Measurements from ENCODE around the gene REM2. TPM values are rescaled to one million over a fixed set of nuclear protein-coding genes. Genes with fewer than 3 reads are reported as not detected.

REM2 gene
- polyA plus RNA-seq, 1 of the 3 experiments (the other 2 are of a cell fraction), result 0.26 TPM

DNA sequence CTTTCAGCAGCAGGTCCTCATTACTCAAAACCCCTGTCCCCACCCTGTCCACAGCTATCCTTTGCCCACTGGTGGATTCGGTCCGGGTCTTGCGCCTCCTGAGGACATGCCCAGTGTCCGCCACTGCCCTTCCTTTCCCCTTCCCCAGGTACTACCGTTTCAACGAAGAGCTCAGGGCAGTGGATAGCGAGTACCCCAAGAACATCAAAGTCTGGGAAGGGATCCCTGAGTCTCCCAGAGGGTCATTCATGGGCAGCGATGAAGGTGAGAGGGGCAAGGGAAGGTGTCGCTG is 38.0 kb upstream of the REM2 start:
- H3K4me2 ChIP-seq, result no peak overlapping the region
- peaks cover 0 to 9% of the 10 kb centered on the region in 2 experiments for H3K36me3 ChIP-seq (replicated peaks in 1 of 2; ENCODE audit: control insufficient read depth in 1 of 2, insufficient read depth in 2 of 2, low read length in 1 of 2)
- no peaks in the 10 kb centered on the region for H4K20me1 ChIP-seq (ENCODE audit: insufficient read depth)
- no peak overlapping the region for H3K27ac ChIP-seq (ENCODE audit: low read depth in 2 of 2, low read length in 1 of 2)
- H3K27me3 ChIP-seq (ENCODE audit: insufficient read depth), result no peaks in the 10 kb centered on the region
- peaks cover 6% of the 10 kb centered on the region for H3K79me2 ChIP-seq (ENCODE audit: insufficient read depth)
- H3K9me3 ChIP-seq, result no peaks in the 10 kb centered on the region
- ChIA-PET POLR2A (interaction anchor here (0.5 to 1.4 kb wide), 2 partner anchors 10 to 18 kb away, joined by 3 read pairs; no protein-coding TSS in a partner anchor), CTCF (interaction anchor here (1.0 to 1.3 kb wide), 3 partner anchors 9 to 28 kb away, joined by 3 to 4 read pairs (median 3); no protein-coding TSS in a partner anchor)
- no peak for DNase-seq
- no peaks in the 10 kb centered on the region for H3K9me2 ChIP-seq
- TF ChIP-seq IRF3 (IDR thresholded peaks at IDR 0.05; ENCODE audit: low read depth, low read length), result no peak
- TF ChIP-seq RXRA (IDR thresholded peaks at IDR 0.05; ENCODE audit: borderline replicate concordance, low read depth), result no peak
- TF ChIP-seq ELF1 (IDR thresholded peaks at IDR 0.05), result no peak
- TF ChIP-seq FOXJ3 (CRISPR knock-in tag; IDR thresholded peaks at IDR 0.05), result no peak
- no peak overlapping the region for H3K9ac ChIP-seq
- H3K4me3 ChIP-seq (ENCODE audit: low read depth in 2 of 2, low read length in 1 of 2), result no peak overlapping the region
- peaks cover 22 to 25% of the 10 kb centered on the region in 2 experiments for H3K4me1 ChIP-seq (ENCODE audit: control insufficient read depth in 1 of 2, insufficient read depth in 2 of 2, low read depth in 1 of 2, low read length in 1 of 2)
- H2AFZ ChIP-seq (ENCODE audit: low read depth), result no peak overlapping the region
- WGBS (ENCODE audit: low lambda C conversion rate), result 88% methylated on average over 9 of the region's 9 CpGs
- H3F3A ChIP-seq (replicated peaks; ENCODE audit: insufficient read depth), result peaks cover 12% of the 10 kb centered on the region

GRCh38 chr14:22845821-22846625 is 37.0 kb upstream of the REM2 start:
- CTCF ChIA-PET, result interaction anchor here (2.0 to 18.5 kb wide), 3 partner anchors 9 to 26 kb away, joined by 4 to 472 read pairs (median 41); partner anchors contain the start of genes MMP14, MRPL52 and SLC7A7
- no peaks in the 10 kb centered on the region for H3K9me3 ChIP-seq
- no peak overlapping the region for H3K4me3 ChIP-seq (ENCODE audit: low read depth in 2 of 2, low read length in 1 of 2)
- peaks cover 13% of the 10 kb centered on the region for H3F3A ChIP-seq (replicated peaks; ENCODE audit: insufficient read depth)
- H3K79me2 ChIP-seq (ENCODE audit: insufficient read depth), result no peaks in the 10 kb centered on the region; the same call in 1 of the 2 replicates
- H4K20me1 ChIP-seq (ENCODE audit: insufficient read depth), result no peaks in the 10 kb centered on the region
- peaks cover 24 to 28% of the 10 kb centered on the region in 2 experiments for H3K4me1 ChIP-seq (ENCODE audit: control insufficient read depth in 1 of 2, insufficient read depth in 2 of 2, low read depth in 1 of 2, low read length in 1 of 2)
- H2AFZ ChIP-seq (ENCODE audit: low read depth), result no peak overlapping the region
- POLR2A ChIA-PET, result interaction anchor here (1.3 to 1.4 kb wide), 2 partner anchors 11 kb away, joined by 3 read pairs; no protein-coding TSS in a partner anchor
- H3K4me2 ChIP-seq, result no peak overlapping the region
- H3K9me2 ChIP-seq, result no peaks in the 10 kb centered on the region
- DNase-seq, result no peak
- peak overlapping the region in 1 of 2 experiments; percentile 28; a peak in 1 of 4 replicates for H3K27ac ChIP-seq (ENCODE audit: low read depth in 2 of 2, low read length in 1 of 2)
- H3K9ac ChIP-seq, result no peak overlapping the region
- no peaks in the 10 kb centered on the region for H3K27me3 ChIP-seq (ENCODE audit: insufficient read depth)
- peaks cover 0 to 9% of the 10 kb centered on the region in 2 experiments for H3K36me3 ChIP-seq (replicated peaks in 1 of 2; ENCODE audit: control insufficient read depth in 1 of 2, insufficient read depth in 2 of 2, low read length in 1 of 2)
- WGBS (ENCODE audit: low lambda C conversion rate), result 93% methylated on average over 19 of the region's 26 CpGs
- TF ChIP-seq RCOR1 (IDR thresholded peaks at IDR 0.05; ENCODE audit: low read length) (no peak), SMC3 (IDR thresholded peaks at IDR 0.05; ENCODE audit: low read depth, low read length) (no peak), EZH2phosphoT487 (IDR thresholded peaks at IDR 0.05; ENCODE audit: borderline replicate concordance, low read depth) (no peak), RFX5 (IDR thresholded peaks at IDR 0.05; ENCODE audit: low read length) (no peak), GATA2 (CRISPR knock-in tag; IDR thresholded peaks at IDR 0.05) (no peak), USF2 (IDR thresholded peaks at IDR 0.05; ENCODE audit: borderline replicate concordance, low read depth, low read length) (no peak), FOXM1 (IDR thresholded peaks at IDR 0.05; ENCODE audit: low read depth) (no peak), CHD2 (IDR thresholded peaks at IDR 0.05; ENCODE audit: low read length, partially characterized antibody) (no peak), CTCF (IDR thresholded peaks at IDR 0.05) (no peak), TEAD4 (IDR thresholded peaks at IDR 0.05; ENCODE audit: borderline replicate concordance, insufficient read depth) (no peak), GABPA (IDR thresholded peaks at IDR 0.05; ENCODE audit: low read depth) (no peak), FOSL2 (IDR thresholded peaks at IDR 0.05; ENCODE audit: borderline replicate concordance, low read depth) (no peak), SIN3A (IDR thresholded peaks at IDR 0.05; ENCODE audit: borderline replicate concordance, low read depth, low read length) (no peak), MXI1 (IDR thresholded peaks at IDR 0.05; ENCODE audit: low read depth, low read length) (no peak)
- TF ChIP-seq, protein P1, sequence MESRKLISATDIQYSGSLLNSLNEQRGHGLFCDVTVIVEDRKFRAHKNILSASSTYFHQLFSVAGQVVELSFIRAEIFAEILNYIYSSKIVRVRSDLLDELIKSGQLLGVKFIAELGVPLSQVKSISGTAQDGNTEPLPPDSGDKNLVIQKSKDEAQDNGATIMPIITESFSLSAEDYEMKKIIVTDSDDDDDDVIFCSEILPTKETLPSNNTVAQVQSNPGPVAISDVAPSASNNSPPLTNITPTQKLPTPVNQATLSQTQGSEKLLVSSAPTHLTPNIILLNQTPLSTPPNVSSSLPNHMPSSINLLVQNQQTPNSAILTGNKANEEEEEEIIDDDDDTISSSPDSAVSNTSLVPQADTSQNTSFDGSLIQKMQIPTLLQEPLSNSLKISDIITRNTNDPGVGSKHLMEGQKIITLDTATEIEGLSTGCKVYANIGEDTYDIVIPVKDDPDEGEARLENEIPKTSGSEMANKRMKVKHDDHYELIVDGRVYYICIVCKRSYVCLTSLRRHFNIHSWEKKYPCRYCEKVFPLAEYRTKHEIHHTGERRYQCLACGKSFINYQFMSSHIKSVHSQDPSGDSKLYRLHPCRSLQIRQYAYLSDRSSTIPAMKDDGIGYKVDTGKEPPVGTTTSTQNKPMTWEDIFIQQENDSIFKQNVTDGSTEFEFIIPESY (IDR thresholded peaks at IDR 0.05; ENCODE audit: borderline replicate concordance, low read depth), result no peak
- TF ChIP-seq, protein P2, sequence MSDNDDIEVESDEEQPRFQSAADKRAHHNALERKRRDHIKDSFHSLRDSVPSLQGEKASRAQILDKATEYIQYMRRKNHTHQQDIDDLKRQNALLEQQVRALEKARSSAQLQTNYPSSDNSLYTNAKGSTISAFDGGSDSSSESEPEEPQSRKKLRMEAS (IDR thresholded peaks at IDR 0.05; ENCODE audit: low read depth), result no peak
